A549 (cell line): Measurements from ENCODE around the gene ARRDC3. TPM values are rescaled to one million over a fixed set of nuclear protein-coding genes. Genes with fewer than 3 reads are reported as not detected.

Experiments
- ATAC-seq, 2 experiments: fragments of 200-7000 bp in 1 of 2; fragments of >200 bp in 1 of 2; cut with Nextera tagmentation in 1 of 2; cut with Tn5 transposase in 1 of 2; 3 replicates each; pipeline versions ENCODE4 v1.8.0 to v1.9.1; 2018 to 2020; ENCODE audit warnings: mild to moderate bottlenecking in 1 of 2, moderate library complexity in 1 of 2
- CTCF ChIA-PET: fragments of 300-600 bp; sonication (Branson Sonifier 250); formaldehyde crosslinking; extraction: SDS; loops from one replicate; lab custom pipeline; 2021; ENCODE audit warnings: antibody characterized with exemption, inconsistent platforms; lab: Yijun Ruan, JAX
- POLR2A ChIA-PET: fragments of 350-600 bp; formaldehyde crosslinking; extraction: SDS; loops from one replicate; lab custom pipeline; 2021; ENCODE audit warnings: antibody characterized with exemption, inconsistent platforms; lab: Yijun Ruan, JAX
- DNase-seq, 2 experiments: peaks; one replicate each; pipeline versions ENCODE4 v3.0.0 to v3.0.0-alpha.2; 2011 to 2016; ENCODE audit warnings: low read depth in 1 of 2, low spot score in 1 of 2
- FAIRE-seq: peaks from 2 replicates; lab custom pipeline; 2011; peaks lifted over from hg19 to GRCh38; lab: Jason Lieb, UNC
- H3K27ac ChIP-seq, 2 experiments: fragments of >200 bp; sonication (Bioruptor Twin); formaldehyde crosslinking; 3 replicates each; pipeline ENCODE4 v1.5.1; 2016 to 2017
- H3K4me1 ChIP-seq: fragments of >200 bp; sonication (Bioruptor Twin); formaldehyde crosslinking; 3 replicates; pipeline ENCODE4 v1.6.1; 2016
- H3K4me2 ChIP-seq: fragments of >200 bp; sonication (Bioruptor Twin); formaldehyde crosslinking; 3 replicates; pipeline ENCODE4 v1.6.1; 2016
- H3K4me3 ChIP-seq: fragments of >200 bp; sonication (Bioruptor Twin); formaldehyde crosslinking; 3 replicates; pipeline ENCODE4 v1.5.1; 2016
- H3K9me3 ChIP-seq: fragments of >200 bp; sonication (Bioruptor Twin); formaldehyde crosslinking; 3 replicates; pipeline ENCODE4 v1.6.1; 2016
- BHLHE40 ChIP-seq: IDR thresholded peaks from 2 replicates; pipeline ENCODE4 v1.6.1; 2012; ENCODE audit warnings: low read depth, low read length, inconsistent platforms
- CHD2 ChIP-seq: fragments of 150-350 bp; IDR thresholded peaks from 2 replicates; pipeline ENCODE4 v1.6.1; 2014; ENCODE audit warnings: low read length; ENCODE audit not compliant: partially characterized antibody
- ESRRA ChIP-seq: fragments of 150-350 bp; IDR thresholded peaks from 2 replicates; pipeline ENCODE4 v1.6.1; 2014; ENCODE audit warnings: mild to moderate bottlenecking, low read length, borderline replicate concordance
- HEYL ChIP-seq: fragments of 250-450 bp; sonication (Bioruptor Pico); IDR thresholded peaks from 2 replicates; pipeline ENCODE4 v1.8.0; 2021; ENCODE audit warnings: mild to moderate bottlenecking, moderate library complexity
- JUN ChIP-seq, 2 experiments: fragments of >200 bp; sonication (Bioruptor Twin); formaldehyde crosslinking; IDR thresholded peaks; 2 replicates in 1 of 2; 3 replicates in 1 of 2; pipeline ENCODE4 v1.6.1; 2016 to 2017
- MAFK ChIP-seq: fragments of 450-650 bp; IDR thresholded peaks from 2 replicates; pipeline ENCODE4 v1.6.1; 2014; ENCODE audit not compliant: partially characterized antibody
- MAZ ChIP-seq: fragments of 150-350 bp; IDR thresholded peaks from 2 replicates; pipeline ENCODE4 v1.6.1; 2014; ENCODE audit warnings: antibody characterized with exemption, low read depth, low read length, borderline replicate concordance
- NFE2L2 ChIP-seq: fragments of 150-350 bp; conservative IDR thresholded peaks from 2 replicates; pipeline ENCODE4 v1.6.1; 2014; ENCODE audit warnings: low read length
- NR3C1 ChIP-seq: fragments of >200 bp; sonication (Bioruptor Twin); formaldehyde crosslinking; IDR thresholded peaks from 3 replicates; pipeline ENCODE4 v1.6.1; 2017
- POLR2A ChIP-seq: IDR thresholded peaks from 2 replicates; pipeline ENCODE4 v1.6.1; 2012; ENCODE audit warnings: mild to moderate bottlenecking, low read length
- RARB ChIP-seq: fragments of 250-450 bp; sonication (Bioruptor Pico); IDR thresholded peaks from 2 replicates; pipeline ENCODE4 v1.8.0; 2021; ENCODE audit warnings: mild to moderate bottlenecking, moderate library complexity
- RCOR1 ChIP-seq: fragments of 150-350 bp; IDR thresholded peaks from 2 replicates; pipeline ENCODE4 v1.6.1; 2014; ENCODE audit warnings: antibody characterized with exemption, low read length, low read depth
- RFX5 ChIP-seq: fragments of 450-650 bp; IDR thresholded peaks from 2 replicates; pipeline ENCODE4 v1.7.1; 2014; ENCODE audit warnings: antibody characterized with exemption, mild to moderate bottlenecking, moderate library complexity
- SMC3 ChIP-seq: fragments of >200 bp; sonication (Bioruptor Twin); formaldehyde crosslinking; IDR thresholded peaks from 3 replicates; pipeline ENCODE4 v1.6.1; 2018; ENCODE audit warnings: inconsistent platforms
- SREBF2 ChIP-seq: fragments of 450-650 bp; IDR thresholded peaks from 2 replicates; pipeline ENCODE4 v1.6.1; 2014; ENCODE audit warnings: mild to moderate bottlenecking, moderate library complexity
- WGBS: methylation state at CpG from one replicate; pipeline ENCODE4 v1.1.6; 2017; ENCODE audit errors: missing lambda C conversion rate; 5-methylcytosine and 5-hydroxymethylcytosine counted together
- polyA plus RNA-seq, 4 experiments: library from polyadenylated mRNA; depleted of rRNA in 3 of 4; stranded (reverse); fragments of >200 nt; fragmentation: RNase III in 1 of 4; extraction: RNeasy Plus Mini Kit Qiagen cat#74134 plus additional on column Dnase treatment in 1 of 4; gene quantifications; 2 replicates in 3 of 4; 3 replicates in 1 of 4; pipeline ENCODE4 v1.2.3, GENCODE V29; 2011 to 2017
- TF ChIP-seq, protein P1 (sequence below): fragments of 200-600 bp; sonication (generic); IDR thresholded peaks from 2 replicates; pipeline ENCODE4 v1.6.1; 2016; ENCODE audit warnings: antibody characterized with exemption, mild to moderate bottlenecking, moderate library complexity
- TF ChIP-seq, protein P2 (sequence below): IDR thresholded peaks from 2 replicates; pipeline ENCODE4 v1.6.1; 2012
- TF ChIP-seq, protein P3 (sequence below): fragments of 150-350 bp; IDR thresholded peaks from 2 replicates; pipeline ENCODE4 v1.6.1; 2014; ENCODE audit warnings: low read depth, mild to moderate bottlenecking, low read length
- TF ChIP-seq, protein P4 (sequence below): fragments of 250-450 bp; sonication (Bioruptor Pico); IDR thresholded peaks from 2 replicates; pipeline ENCODE4 v1.5.0; 2020; ENCODE audit warnings: low read depth, mild to moderate bottlenecking, moderate library complexity
- TF ChIP-seq, protein P5 (sequence below): fragments of 250-450 bp; sonication (Bioruptor Pico); IDR thresholded peaks from 2 replicates; pipeline ENCODE4 v1.5.0; 2021; ENCODE audit warnings: mild to moderate bottlenecking, moderate library complexity, borderline replicate concordance
- TF ChIP-seq, protein P6 (sequence below): IDR thresholded peaks from 2 replicates; pipeline ENCODE4 v1.6.1; 2012; ENCODE audit warnings: low read depth, borderline replicate concordance
- TF ChIP-seq, protein P7 (sequence below): fragments of >200 bp; sonication (Bioruptor Twin); formaldehyde crosslinking; IDR thresholded peaks from 2 replicates; pipeline ENCODE4 v1.6.1; 2016
- TF ChIP-seq, protein P8 (sequence below): fragments of >200 bp; sonication (Bioruptor Twin); formaldehyde crosslinking; IDR thresholded peaks from 3 replicates; pipeline ENCODE4 v1.6.1; 2016

Gene ARRDC3
- polyA plus RNA-seq, 2 of the 4 experiments (the other 2 are of a cell fraction), result 9.9 to 36.3 TPM

DNA sequence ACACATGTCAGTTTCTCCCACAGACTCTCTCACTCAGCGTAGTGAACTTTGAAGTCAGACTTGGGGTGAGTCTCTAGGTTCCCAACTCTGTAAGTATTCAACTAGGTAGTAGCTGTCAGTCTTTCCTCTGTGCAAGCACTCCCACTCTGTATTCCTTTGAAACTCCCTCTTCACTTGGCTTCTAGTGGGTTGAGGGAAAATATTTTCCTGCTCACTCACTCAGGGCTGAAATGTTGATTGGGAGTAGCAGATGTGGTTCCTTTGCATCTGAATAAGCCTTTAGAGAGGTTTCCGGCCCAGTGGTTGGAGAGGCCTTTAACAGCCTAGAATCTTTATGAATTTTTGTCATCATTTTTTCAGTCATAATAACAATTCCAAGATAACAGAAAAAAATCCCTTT is 18.1 kb upstream of the ARRDC3 start:
- CTCF ChIA-PET, result no interaction called here
- Histone ChIP-seq H3K27ac (no peak overlapping the region), H3K9me3 (no peaks in the 10 kb centered on the region), H3K4me1 (no peaks in the 10 kb centered on the region), H3K4me2 (no peak overlapping the region), H3K4me3 (no peak overlapping the region)
- DNase-seq (no peak), FAIRE-seq (no peak), ATAC-seq (no peak)
- WGBS, result 91% methylated on average over 2 of the region's 2 CpGs
- TF ChIP-seq MAFK (no peak), RFX5 (no peak), NFE2L2 (no peak), RARB (CRISPR knock-in tag) (no peak), POLR2A (no peak), MAZ (no peak), SMC3 (no peak), HEYL (no peak), RCOR1 (no peak), CHD2 (no peak)
- TF ChIP-seq, protein P1, sequence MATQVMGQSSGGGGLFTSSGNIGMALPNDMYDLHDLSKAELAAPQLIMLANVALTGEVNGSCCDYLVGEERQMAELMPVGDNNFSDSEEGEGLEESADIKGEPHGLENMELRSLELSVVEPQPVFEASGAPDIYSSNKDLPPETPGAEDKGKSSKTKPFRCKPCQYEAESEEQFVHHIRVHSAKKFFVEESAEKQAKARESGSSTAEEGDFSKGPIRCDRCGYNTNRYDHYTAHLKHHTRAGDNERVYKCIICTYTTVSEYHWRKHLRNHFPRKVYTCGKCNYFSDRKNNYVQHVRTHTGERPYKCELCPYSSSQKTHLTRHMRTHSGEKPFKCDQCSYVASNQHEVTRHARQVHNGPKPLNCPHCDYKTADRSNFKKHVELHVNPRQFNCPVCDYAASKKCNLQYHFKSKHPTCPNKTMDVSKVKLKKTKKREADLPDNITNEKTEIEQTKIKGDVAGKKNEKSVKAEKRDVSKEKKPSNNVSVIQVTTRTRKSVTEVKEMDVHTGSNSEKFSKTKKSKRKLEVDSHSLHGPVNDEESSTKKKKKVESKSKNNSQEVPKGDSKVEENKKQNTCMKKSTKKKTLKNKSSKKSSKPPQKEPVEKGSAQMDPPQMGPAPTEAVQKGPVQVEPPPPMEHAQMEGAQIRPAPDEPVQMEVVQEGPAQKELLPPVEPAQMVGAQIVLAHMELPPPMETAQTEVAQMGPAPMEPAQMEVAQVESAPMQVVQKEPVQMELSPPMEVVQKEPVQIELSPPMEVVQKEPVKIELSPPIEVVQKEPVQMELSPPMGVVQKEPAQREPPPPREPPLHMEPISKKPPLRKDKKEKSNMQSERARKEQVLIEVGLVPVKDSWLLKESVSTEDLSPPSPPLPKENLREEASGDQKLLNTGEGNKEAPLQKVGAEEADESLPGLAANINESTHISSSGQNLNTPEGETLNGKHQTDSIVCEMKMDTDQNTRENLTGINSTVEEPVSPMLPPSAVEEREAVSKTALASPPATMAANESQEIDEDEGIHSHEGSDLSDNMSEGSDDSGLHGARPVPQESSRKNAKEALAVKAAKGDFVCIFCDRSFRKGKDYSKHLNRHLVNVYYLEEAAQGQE, result no peak
- TF ChIP-seq, protein P2, sequence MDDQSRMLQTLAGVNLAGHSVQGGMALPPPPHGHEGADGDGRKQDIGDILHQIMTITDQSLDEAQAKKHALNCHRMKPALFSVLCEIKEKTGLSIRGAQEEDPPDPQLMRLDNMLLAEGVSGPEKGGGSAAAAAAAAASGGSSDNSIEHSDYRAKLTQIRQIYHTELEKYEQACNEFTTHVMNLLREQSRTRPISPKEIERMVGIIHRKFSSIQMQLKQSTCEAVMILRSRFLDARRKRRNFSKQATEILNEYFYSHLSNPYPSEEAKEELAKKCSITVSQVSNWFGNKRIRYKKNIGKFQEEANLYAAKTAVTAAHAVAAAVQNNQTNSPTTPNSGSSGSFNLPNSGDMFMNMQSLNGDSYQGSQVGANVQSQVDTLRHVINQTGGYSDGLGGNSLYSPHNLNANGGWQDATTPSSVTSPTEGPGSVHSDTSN, result no peak
- TF ChIP-seq, protein P3, sequence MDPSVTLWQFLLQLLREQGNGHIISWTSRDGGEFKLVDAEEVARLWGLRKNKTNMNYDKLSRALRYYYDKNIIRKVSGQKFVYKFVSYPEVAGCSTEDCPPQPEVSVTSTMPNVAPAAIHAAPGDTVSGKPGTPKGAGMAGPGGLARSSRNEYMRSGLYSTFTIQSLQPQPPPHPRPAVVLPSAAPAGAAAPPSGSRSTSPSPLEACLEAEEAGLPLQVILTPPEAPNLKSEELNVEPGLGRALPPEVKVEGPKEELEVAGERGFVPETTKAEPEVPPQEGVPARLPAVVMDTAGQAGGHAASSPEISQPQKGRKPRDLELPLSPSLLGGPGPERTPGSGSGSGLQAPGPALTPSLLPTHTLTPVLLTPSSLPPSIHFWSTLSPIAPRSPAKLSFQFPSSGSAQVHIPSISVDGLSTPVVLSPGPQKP, result no peak
- TF ChIP-seq, protein P4, sequence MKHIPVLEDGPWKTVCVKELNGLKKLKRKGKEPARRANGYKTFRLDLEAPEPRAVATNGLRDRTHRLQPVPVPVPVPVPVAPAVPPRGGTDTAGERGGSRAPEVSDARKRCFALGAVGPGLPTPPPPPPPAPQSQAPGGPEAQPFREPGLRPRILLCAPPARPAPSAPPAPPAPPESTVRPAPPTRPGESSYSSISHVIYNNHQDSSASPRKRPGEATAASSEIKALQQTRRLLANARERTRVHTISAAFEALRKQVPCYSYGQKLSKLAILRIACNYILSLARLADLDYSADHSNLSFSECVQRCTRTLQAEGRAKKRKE, result no peak
- TF ChIP-seq, protein P5, sequence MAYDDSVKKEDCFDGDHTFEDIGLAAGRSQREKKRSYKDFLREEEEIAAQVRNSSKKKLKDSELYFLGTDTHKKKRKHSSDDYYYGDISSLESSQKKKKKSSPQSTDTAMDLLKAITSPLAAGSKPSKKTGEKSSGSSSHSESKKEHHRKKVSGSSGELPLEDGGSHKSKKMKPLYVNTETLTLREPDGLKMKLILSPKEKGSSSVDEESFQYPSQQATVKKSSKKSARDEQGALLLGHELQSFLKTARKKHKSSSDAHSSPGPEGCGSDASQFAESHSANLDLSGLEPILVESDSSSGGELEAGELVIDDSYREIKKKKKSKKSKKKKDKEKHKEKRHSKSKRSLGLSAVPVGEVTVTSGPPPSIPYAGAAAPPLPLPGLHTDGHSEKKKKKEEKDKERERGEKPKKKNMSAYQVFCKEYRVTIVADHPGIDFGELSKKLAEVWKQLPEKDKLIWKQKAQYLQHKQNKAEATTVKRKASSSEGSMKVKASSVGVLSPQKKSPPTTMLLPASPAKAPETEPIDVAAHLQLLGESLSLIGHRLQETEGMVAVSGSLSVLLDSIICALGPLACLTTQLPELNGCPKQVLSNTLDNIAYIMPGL, result no peak
- POLR2A ChIA-PET, result no interaction called here

DNA sequence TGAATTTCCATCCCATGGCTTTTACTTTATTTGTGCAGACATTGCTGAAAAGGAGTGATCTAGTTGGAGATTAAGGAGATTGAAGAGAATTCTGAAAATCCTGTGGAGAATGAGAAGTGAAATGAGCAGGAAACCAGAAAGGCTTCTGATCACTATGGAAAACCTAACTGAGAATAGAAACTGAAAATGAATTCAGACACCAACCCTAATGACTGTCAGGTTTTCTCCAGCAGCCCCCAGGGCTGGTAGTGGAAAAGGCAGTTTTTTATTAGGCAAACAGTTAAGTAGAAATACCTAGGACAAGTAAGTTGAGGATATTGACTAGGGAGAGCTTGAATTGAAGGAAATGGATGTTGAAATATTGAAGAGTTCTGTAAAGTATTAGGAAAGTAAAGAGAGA is 14.7 kb upstream of the ARRDC3 start:
- CTCF ChIA-PET, result interaction anchor here (0.8 to 1.9 kb wide), 3 partner anchors 10 to 592 kb away, joined by 3 to 6 read pairs (median 4); no protein-coding TSS in a partner anchor
- H3K9me3 ChIP-seq, result no peaks in the 10 kb centered on the region

More for the DNA sequence above, 14.7 kb upstream of the ARRDC3 start:
- no peaks in the 10 kb centered on the region for H3K4me1 ChIP-seq
- TF ChIP-seq, protein P6, sequence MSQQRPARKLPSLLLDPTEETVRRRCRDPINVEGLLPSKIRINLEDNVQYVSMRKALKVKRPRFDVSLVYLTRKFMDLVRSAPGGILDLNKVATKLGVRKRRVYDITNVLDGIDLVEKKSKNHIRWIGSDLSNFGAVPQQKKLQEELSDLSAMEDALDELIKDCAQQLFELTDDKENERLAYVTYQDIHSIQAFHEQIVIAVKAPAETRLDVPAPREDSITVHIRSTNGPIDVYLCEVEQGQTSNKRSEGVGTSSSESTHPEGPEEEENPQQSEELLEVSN, result no peak
- TF ChIP-seq ESRRA, result no peak
- no peak for TF ChIP-seq SREBF2
- TF ChIP-seq JUN (IDR thresholded peaks at IDR 0.05), result no peak
- TF ChIP-seq, protein P7, sequence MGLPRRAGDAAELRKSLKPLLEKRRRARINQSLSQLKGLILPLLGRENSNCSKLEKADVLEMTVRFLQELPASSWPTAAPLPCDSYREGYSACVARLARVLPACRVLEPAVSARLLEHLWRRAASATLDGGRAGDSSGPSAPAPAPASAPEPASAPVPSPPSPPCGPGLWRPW, result no peak
- TF ChIP-seq, protein P8, sequence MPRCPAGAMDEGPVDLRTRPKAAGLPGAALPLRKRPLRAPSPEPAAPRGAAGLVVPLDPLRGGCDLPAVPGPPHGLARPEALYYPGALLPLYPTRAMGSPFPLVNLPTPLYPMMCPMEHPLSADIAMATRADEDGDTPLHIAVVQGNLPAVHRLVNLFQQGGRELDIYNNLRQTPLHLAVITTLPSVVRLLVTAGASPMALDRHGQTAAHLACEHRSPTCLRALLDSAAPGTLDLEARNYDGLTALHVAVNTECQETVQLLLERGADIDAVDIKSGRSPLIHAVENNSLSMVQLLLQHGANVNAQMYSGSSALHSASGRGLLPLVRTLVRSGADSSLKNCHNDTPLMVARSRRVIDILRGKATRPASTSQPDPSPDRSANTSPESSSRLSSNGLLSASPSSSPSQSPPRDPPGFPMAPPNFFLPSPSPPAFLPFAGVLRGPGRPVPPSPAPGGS, result no peak
- no peak for TF ChIP-seq BHLHE40
- no peak for TF ChIP-seq MAZ
- no peak for TF ChIP-seq RCOR1
- TF ChIP-seq, protein P2, result no peak
- no peak for TF ChIP-seq NR3C1
- TF ChIP-seq, protein P5, result no peak
- TF ChIP-seq, all 56 proteins: peak for 0
- POLR2A ChIA-PET, result no interaction called here
- no peak for DNase-seq
- no peak for FAIRE-seq
- ATAC-seq, result no peak
- Histone ChIP-seq H3K4me3 (no peak overlapping the region), H3K4me2 (no peak overlapping the region), H3K27ac (no peak overlapping the region)
